GM12878 (cell line): ENCODE data around the gene HLA-DPB1.

Source experiments
- CTCF ChIP-seq, 3 experiments: IDR thresholded peaks in 2 of 3; conservative IDR thresholded peaks in 1 of 3; 2 replicates each; pipeline ENCODE4 v1.5.1; 2011; ENCODE audit warnings: low read depth in 3 of 3, low read length in 3 of 3, mild to moderate bottlenecking in 3 of 3, control low read depth in 2 of 3, moderate library complexity in 2 of 3, inconsistent platforms in 1 of 3, mixed read lengths in 1 of 3; ENCODE audit not compliant: control insufficient read depth in 2 of 3, insufficient read depth in 1 of 3; ENCODE audit errors: extremely low read depth in 1 of 3
- ZNF217 ChIP-seq: fragments of 450-650 bp; IDR thresholded peaks from 2 replicates; pipeline ENCODE4 v1.6.1; 2017; ENCODE audit warnings: antibody characterized with exemption, mild to moderate bottlenecking
- ZNF384 ChIP-seq: IDR thresholded peaks from 2 replicates; pipeline ENCODE4 v1.6.1; 2012; ENCODE audit warnings: low read depth, mild to moderate bottlenecking, low read length, improper control_type of control experiment, borderline replicate concordance

GRCh38 chr6:33114406-33114805 lies 38.6 kb downstream of the HLA-DPB1 start:
- TF ChIP-seq CTCF (IDR thresholded peaks at IDR 0.05 in 2 of 3, conservative IDR thresholded peaks at IDR 0.05 in 1 of 3; ENCODE audit: control insufficient read depth in 2 of 3, extremely low read depth in 1 of 3, insufficient read depth in 1 of 3, low read depth in 3 of 3, low read length in 3 of 3): no peak
- no peak for TF ChIP-seq ZNF217
- TF ChIP-seq ZNF384: no peak
